Endothelial cell of hepatic sinusoid (primary cell): ENCODE data around the gene OTC.

ENCODE experiments used
- in situ Hi-C: cut with HindIII; loops from 2 replicates; pipeline ENCODE4 v1.10.0; 2017; ENCODE audit warnings: low sequenced_read_pairs

Gene OTC

DNA sequence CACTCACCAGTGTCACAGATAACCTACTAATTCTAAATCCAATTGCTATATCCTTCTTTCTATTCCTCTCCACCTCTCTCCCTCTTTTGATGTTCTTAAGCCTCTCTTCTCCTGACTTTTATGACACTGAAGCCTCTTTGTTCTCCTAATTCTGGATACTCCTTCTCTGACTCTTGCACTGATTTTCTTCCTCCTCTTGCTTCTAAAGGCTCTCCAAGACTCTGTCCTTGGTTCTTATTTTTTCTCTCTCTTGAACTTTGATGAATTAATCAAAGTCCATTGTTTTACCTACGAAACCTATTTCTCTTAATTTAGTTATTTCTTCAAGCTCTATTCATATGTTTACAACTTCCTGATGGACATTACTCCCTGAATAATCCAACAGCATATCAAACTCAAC is 113.3 kb downstream of the OTC start:
- in situ Hi-C loops = no loop called here

DNA sequence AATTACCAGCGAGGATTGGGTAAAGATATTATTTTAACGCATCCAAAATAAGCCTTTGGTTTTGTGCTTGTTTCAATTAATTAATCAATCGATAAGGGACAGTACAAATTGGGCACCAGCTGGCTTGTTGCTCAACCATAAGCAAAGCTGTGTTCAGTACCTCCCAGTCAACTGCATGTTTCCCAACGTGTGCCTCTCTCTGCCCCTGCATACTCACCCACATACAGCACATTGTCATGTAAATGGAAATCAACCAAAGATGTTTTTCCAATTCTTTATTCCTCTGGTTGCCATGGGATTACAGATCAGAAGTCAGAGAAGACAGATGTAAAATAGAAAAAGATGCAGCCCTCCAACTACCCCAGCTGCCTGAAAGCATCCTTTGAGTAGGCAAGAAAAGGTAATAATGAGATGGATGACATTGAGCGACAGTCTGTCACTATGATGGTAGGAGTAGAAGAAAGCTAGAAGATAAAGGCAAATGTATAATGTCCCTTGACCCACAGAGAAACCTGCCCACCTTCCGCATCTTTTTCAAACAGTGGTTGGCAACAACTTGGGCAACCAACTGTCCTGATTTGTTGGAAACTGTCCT is 116.3 kb downstream of the OTC start:
- in situ Hi-C loops = no loop called here
